Fibroblast of skin of left biceps (primary cell): ENCODE data around the gene NADSYN1.
A peak's percentile ranks its signal among the peaks of the same experiment; 100 is the strongest.

ENCODE experiments used
- DNase-seq, 2 experiments: peaks; one replicate each; pipeline ENCODE4 v3.0.0-alpha.2; 2013; ENCODE audit warnings: low read depth in 2 of 2

The NADSYN1 gene

GRCh38 chr11:71491531-71491930 lies 38.5 kb downstream of the NADSYN1 start:
- no peak for DNase-seq

DNA sequence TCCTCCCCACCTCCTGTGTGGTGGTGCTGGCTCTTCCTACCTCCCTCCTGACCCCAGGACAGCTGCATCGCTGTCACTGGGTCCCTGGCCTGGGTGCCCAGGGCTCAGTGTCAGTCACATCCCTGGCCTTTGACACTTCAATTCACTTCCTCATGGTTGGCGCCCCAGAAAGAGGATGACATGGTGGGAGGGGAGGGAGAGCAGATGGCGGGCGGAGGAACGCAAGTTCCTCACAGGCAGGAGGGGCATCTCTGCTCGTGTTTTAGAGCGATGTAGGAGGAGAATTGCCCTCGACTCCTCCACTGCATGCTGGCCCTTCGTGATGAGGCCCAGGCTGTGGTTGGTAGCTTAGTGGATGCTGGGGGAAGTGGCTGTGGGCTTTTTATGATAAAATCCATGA lies 38.9 kb downstream of the NADSYN1 start:
- DNase-seq = no peak

- no peak for DNase-seq
Measured at GRCh38 chr11:71495286-71496230, 42.6 kb downstream of the NADSYN1 start.

GRCh38 chr11:71496421-71496820 lies 43.4 kb downstream of the NADSYN1 start:
- DNase-seq = no peak

DNA sequence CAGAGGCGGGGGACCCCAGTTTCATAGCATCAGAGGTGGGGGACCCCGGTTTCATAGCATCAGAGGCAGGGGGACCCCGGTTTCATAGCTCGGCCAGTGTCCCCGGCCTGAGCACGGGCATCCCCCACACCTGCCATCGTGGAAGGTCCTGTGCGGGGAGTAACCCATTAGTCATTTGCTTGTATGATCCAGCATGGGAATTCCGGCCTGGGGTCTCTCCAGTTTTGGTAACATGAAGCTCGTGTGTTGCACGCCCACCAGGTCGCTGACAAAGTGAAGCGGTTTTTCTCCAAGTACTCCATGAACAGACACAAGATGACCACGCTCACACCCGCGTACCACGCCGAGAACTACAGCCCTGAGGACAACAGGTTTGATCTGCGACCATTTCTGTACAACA lies 45.1 kb downstream of the NADSYN1 start:
- no peak for DNase-seq

DNA sequence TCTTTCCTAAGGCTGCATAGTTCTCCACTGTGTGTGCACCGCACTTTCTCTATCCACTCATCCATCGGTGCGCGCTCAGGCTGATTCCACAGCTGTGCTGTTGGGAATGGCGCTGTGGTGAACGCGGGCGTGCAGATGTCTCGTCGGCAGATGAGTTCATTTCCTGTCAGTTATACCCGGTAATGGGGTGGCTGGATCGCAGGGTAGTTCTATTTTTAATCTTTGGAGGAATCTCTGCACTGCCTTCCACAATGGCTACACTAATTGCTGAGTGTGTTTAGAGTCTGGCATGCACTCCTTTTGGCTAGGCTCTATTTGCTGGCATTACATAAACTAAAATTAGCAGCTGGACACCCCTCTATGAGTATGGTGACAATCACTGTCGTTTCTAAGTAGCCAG lies 46.1 kb downstream of the NADSYN1 start:
- peak in 1 of 2 experiments; percentile 4 for DNase-seq

- no peak for DNase-seq
Measured at GRCh38 chr11:71499546-71499945, 46.5 kb downstream of the NADSYN1 start.

- no peak for DNase-seq
Measured at GRCh38 chr11:71500601-71501021, 47.6 kb downstream of the NADSYN1 start.

DNA sequence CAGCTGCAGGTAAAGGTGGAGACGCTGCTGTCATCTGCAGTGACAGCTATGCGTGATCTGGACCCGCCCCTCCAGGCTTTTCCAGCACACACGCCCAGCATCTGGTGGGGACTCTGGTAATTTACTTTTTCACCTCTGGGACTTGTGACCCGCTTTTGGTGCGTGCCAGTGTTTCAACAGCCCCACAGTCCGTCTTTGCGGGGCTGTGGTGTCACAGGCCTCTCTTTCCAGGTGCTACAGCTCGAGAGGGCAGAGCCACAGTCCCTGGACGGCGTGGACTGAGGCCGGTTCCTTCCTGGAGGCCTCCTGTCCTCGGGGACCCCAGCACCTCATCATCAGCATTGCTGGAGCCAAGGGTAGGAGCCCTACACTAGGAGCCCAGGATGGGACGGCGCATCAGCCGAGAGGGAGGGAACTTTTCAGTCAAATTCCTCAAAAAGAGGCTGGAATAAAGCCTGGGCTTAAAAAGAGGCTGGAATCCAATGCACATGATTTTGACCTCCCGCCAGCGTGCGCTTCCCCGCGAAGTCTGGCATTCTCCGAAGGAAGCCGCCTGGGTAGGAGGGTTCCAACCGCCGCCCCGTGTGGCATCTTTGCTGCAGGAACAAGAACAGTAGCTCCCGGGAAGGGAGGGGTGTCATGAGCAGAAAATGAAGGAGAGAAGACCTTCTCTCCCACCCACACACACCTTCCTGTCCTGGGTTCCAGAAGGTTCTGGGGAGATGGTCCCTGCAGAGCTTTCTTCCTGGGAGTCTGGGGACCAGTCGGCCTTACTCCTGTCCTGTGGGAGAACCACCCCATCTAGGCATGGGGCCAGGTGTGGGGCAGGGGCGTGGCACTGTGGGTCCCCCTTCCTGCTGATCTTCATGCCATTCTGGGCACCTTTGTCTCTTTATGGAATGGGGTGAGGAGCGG lies 48.3 kb downstream of the NADSYN1 start:
- no peak for DNase-seq

DNA sequence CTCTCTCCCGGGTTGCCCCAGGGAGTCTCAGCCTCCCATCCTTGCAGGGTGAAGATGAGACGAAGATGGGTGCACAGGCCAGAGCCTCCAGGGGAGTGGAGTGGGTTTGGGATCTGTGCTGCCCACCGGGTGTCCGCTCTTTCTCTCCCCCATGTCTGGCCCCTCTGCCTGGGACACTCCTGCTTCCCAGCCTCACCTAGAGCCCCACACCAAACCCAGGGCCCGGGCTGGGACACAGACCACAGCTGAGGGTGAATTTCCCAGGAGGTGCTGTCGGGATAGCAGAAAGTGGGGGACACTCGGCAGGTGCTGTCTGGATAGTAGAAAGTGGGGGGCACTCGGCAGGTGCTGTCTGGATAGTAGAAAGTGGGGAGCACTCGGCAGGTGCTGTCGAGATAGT lies 49.0 kb downstream of the NADSYN1 start:
- DNase-seq = no peak

DNA sequence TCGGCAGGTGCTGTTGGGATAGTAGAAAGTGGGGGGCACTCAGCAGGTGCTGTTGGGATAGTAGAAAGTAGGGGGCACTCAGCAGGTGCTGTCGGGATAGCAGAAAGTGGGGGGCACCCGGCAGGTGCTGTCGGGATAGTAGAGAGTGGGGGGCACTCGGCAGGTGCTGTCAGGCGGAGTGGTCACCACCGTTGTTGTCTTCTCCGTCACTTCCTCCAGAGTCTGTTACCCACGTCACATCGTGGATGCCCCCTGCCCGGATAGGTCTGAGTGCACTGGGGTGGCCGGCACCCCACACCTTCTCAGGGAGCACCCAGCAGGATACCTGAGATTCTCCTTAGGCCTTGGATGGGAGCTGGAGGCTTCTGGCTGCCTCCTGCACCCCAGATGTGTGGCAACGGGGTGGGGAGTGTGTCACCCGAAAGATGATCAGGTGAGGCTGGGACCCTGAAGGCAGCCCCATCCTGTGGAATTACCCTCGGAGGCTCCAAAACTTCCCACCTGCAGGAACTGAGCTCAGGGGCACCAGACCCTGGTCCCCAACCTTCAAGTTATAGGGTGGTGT lies 50.0 kb downstream of the NADSYN1 start:
- DNase-seq = no peak

DNA sequence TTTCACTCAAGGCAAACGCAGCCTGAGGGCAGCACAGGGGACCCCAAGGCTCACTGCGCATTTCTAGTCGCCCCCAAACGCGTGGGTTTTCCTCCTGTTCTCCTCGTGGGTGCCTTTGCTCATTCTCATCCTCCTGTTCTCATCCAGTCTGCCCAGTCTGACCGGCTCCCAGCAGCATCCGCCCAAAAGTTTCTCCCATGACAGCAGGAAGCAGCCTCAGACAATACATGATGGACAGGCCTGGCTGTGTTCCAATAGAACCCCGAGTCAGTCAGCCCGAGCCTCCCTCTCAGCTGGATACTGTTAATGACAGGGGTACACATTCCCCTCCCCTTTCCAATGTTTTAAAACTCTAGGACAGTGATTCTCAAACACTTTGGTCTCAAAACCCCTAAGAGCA lies 51.5 kb downstream of the NADSYN1 start:
- DNase-seq = no peak

DNA sequence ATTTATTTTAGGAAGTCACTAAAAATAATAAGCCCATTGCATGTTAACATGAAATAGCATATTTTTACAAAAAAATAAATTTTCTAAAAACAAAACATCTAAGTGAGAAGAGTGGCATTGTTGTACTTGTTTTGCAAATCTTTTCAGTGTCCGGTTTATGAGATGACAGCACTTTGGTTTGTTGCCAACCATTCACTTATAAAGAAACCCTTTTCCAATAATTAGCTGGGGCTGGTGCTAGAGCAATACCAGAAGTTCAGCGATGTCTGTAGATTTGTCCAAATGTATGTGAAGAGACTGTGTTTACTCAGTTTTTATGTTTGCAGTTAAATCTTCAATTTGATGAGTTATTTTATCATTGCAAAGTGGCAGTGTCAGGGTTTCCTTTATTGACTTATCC lies 52.0 kb downstream of the NADSYN1 start:
- DNase-seq = no peak

- no peak for DNase-seq
Measured at GRCh38 chr11:71505781-71506180, 52.8 kb downstream of the NADSYN1 start.

DNA sequence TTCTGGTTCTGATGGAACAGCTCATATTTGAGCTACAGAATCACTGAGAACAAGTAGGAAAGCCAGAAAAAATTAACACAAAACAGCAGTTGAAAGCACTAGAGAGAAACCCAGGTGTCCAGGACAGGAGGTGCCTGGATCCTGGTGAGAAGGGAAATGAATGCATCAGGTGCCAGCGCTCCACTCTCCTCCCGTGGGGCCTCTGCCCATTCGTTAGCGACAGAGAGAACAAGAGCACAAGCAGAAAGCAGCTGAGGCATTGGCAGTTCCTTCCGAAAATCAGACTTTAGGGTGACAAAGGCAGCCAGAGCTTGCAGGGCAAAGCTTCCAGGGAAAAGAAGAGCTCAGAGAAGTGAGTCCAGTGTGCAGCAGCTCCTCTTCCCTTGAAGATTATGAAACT lies 54.1 kb downstream of the NADSYN1 start:
- DNase-seq = no peak

GRCh38 chr11:71518506-71519471 lies 65.8 kb downstream of the NADSYN1 start:
- DNase-seq = no peak

DNA sequence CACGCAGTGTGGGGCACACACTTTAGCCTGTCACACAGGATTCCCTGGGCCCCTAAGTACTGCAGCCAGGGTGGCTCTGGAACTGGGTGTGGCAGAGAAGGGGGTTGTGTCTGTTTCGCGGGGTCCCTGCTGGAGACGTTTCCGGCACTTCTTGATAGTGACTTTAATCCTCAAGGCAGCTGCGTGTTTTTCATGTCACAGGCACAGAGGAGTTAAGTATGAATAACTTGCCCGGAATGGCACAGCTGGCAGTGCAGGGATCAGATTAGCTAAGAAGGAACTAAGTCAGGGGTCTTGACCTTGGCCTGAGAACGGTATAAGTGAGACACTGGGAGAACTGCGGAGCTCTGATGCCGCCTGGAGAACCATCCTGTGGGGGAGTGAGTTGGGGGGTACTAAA lies 66.5 kb downstream of the NADSYN1 start:
- no peak for DNase-seq

GRCh38 chr11:71525188-71525937 lies 72.4 kb downstream of the NADSYN1 start:
- no peak for DNase-seq

DNA sequence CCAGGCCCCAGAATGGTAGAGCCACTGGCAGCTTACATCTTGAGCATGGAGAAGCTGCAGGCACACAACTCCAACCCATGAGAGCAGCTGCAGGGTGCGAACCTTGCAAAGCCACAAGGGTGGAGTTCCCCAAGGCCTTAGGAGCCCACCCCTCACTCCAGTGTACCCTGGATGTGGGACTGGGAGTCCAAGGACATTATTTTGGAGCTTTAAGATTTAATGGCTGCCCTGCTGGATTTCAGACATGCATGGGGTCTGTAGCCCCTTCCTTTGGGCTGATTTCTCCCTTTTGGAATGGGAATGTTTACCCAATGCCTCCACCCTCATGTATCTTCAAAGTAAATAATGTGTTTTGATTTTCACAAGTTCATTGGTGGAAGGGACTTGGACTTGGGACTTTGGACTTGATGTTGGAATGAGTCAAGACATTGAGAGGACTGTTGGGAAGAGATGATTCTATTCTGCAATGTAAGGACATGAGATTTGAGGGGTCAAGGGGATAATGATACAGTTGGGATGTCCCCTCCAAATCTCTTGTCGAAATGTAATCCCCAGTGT lies 73.0 kb downstream of the NADSYN1 start:
- no peak for DNase-seq
